ENCODE measurements around the gene CTNNAL1.

GRCh38 chr9:109035684-109036423 is 22.6 kb upstream of the CTNNAL1 start:
- TF ChIP-seq RCOR1 (IDR thresholded peaks at IDR 0.05; ENCODE audit: low read length) (no peak), GABPA (IDR thresholded peaks at IDR 0.05; ENCODE audit: low read depth) (peak; percentile 40; the same call in 1 of the 2 replicates), CTCF (IDR thresholded peaks at IDR 0.05) (no peak), REST (IDR thresholded peaks at IDR 0.05; ENCODE audit: low read depth, low read length) (no peak), SIN3A (IDR thresholded peaks at IDR 0.05; ENCODE audit: borderline replicate concordance, low read depth, low read length) (peak; percentile 17; the same call in 1 of the 2 replicates), MEF2A (IDR thresholded peaks at IDR 0.05; ENCODE audit: borderline replicate concordance, low read depth) (peak; percentile 50), MAX (IDR thresholded peaks at IDR 0.05; ENCODE audit: low read depth) (peak; percentile 48; the same call in 1 of the 2 replicates), NFIC (IDR thresholded peaks at IDR 0.05; ENCODE audit: borderline replicate concordance) (peak; percentile 98), TEAD4 (IDR thresholded peaks at IDR 0.05; ENCODE audit: borderline replicate concordance, insufficient read depth) (peak; percentile 92), RFX5 (IDR thresholded peaks at IDR 0.05; ENCODE audit: low read length) (no peak), EP300 (IDR thresholded peaks at IDR 0.05; ENCODE audit: borderline replicate concordance in 1 of 2, low read depth in 1 of 2, low read length in 1 of 2) (peak in 1 of 2 experiments; percentile 91; a peak in 2 of 4 replicates), TCF12 (IDR thresholded peaks at IDR 0.05) (peak; percentile 91)

Data from SK-N-SH (cell line).